DOHH2 (cell line): Measurements from ENCODE around the gene TEX13B.

Experiments
- EZH2phosphoT487 ChIP-seq: fragments of 200-600 bp; sonication (generic); IDR thresholded peaks from 2 replicates; pipeline ENCODE4 v1.6.1; 2017; ENCODE audit warnings: borderline replicate concordance, mild to moderate bottlenecking, antibody characterized with exemption, low read length, moderate library complexity, mixed read lengths
- TF ChIP-seq, protein P1 (sequence below): fragments of 200-600 bp; sonication (generic); IDR thresholded peaks from one replicate; pipeline ENCODE4 v1.5.1; 2014; ENCODE audit warnings: antibody characterized with exemption, mild to moderate bottlenecking, low read depth, low read length; ENCODE audit not compliant: poor library complexity, severe bottlenecking

DNA sequence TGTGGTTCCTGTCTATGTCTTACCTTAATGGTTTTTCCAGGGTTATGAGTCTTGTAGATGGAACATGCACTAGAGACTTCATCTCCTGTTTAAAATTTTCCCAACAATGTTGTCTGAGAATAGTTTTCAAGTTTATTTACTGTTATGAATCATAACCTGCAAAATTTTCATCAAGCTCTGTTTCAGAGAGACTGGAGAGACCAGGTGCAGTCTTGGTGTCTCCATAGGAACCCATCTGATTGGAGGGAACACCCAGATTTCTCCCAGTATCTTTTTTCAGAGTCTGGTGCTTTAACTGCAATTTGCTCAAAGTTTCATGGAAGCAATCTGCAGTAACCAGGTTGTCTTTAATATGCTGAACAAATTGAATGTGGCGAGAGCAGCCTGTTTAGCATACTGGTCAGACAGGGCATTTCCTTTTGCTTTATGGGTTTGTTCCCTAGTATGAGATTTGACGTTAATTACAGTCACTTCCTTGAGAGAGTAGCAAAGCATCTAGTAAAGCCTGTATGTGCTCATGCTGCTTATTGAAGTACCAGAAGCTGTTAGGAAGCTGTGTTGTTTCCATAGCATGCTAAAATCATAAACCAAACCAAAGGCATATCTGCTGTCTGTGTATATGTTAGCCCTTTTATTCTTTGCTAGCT, 43.9 kb upstream of the TEX13B start:
- TF ChIP-seq, protein P1, sequence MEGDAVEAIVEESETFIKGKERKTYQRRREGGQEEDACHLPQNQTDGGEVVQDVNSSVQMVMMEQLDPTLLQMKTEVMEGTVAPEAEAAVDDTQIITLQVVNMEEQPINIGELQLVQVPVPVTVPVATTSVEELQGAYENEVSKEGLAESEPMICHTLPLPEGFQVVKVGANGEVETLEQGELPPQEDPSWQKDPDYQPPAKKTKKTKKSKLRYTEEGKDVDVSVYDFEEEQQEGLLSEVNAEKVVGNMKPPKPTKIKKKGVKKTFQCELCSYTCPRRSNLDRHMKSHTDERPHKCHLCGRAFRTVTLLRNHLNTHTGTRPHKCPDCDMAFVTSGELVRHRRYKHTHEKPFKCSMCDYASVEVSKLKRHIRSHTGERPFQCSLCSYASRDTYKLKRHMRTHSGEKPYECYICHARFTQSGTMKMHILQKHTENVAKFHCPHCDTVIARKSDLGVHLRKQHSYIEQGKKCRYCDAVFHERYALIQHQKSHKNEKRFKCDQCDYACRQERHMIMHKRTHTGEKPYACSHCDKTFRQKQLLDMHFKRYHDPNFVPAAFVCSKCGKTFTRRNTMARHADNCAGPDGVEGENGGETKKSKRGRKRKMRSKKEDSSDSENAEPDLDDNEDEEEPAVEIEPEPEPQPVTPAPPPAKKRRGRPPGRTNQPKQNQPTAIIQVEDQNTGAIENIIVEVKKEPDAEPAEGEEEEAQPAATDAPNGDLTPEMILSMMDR: no peak
- TF ChIP-seq EZH2phosphoT487: no peak
